HEK293T (cell line): ENCODE results near the gene ABCC8.

Experiments used
- BHLHE40 ChIP-seq: fragments of 450-650 bp; IDR thresholded peaks from 2 replicates; pipeline ENCODE4 v1.6.1; 2016; ENCODE audit warnings: mild to moderate bottlenecking, moderate library complexity, borderline replicate concordance
- CTBP1 ChIP-seq: fragments of 450-650 bp; IDR thresholded peaks from 2 replicates; pipeline ENCODE4 v1.6.1; 2016; ENCODE audit warnings: borderline replicate concordance
- FOXM1 ChIP-seq: fragments of 450-650 bp; IDR thresholded peaks from 2 replicates; pipeline ENCODE4 v1.6.1; 2017; ENCODE audit warnings: mild to moderate bottlenecking, borderline replicate concordance
- LEF1 ChIP-seq: fragments of 450-650 bp; IDR thresholded peaks from 2 replicates; pipeline ENCODE4 v1.6.1; 2017; ENCODE audit warnings: mild to moderate bottlenecking, borderline replicate concordance
- NFRKB ChIP-seq: fragments of 450-650 bp; IDR thresholded peaks from 2 replicates; pipeline ENCODE4 v1.6.1; 2016; ENCODE audit warnings: mild to moderate bottlenecking, moderate library complexity
- SP1 ChIP-seq: fragments of 450-650 bp; IDR thresholded peaks from 2 replicates; pipeline ENCODE4 v1.6.1; 2017
- SUZ12 ChIP-seq: fragments of 450-650 bp; IDR thresholded peaks from 2 replicates; pipeline ENCODE4 v1.6.1; 2016; ENCODE audit warnings: mild to moderate bottlenecking

DNA sequence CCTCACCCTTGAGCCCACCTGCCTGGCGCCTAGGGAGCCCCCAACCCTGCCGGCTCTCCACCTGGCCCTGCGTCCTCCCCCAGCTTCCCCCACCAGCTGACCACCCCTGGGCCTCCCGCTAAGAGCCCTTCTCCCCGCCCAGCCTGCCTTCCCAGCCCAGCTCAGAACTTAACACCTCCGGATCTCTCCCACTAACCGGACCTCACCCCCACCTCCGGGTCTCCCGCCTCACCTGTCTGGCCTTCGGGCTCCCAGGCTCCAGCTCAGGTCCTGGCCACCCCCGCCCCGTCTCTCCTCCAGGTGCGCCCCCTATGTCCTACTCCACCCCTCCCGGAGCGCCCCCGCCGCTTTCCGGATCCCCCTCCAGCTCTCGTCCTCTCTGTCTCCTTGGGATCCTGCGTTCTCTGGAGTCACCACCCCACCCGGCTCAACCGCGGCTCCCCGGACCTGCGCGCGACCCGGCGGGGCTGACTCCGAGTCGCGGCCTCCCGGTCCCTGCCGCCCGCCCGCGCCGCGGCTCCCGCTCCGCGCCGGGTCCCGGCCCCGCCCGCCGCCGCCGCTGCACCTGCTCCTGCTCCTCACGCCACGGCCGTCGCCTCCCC lies 87.9 kb downstream of the ABCC8 start, which contains the start of gene KCNJ11:
- TF ChIP-seq NFRKB: no peak
- TF ChIP-seq SP1: no peak
- TF ChIP-seq SUZ12: no peak
- TF ChIP-seq LEF1: no peak
- TF ChIP-seq CTBP1: no peak
- TF ChIP-seq FOXM1: no peak
- no peak for TF ChIP-seq BHLHE40
